ENCODE data around the gene AMBP.

- TF ChIP-seq REST (IDR thresholded peaks at IDR 0.05; ENCODE audit: insufficient read depth in 1 of 2, low read depth in 2 of 2, low read length in 2 of 2): no peak
- TF ChIP-seq POLR2AphosphoS5 (IDR thresholded peaks at IDR 0.05; ENCODE audit: low read depth, low read length): no peak
- TF ChIP-seq TAF1 (IDR thresholded peaks at IDR 0.05; ENCODE audit: borderline replicate concordance, insufficient read depth, low read length): no peak
These were observed 669 bp upstream of the AMBP start for GRCh38 chr9:114078781-114079156.

Data from PFSK-1 (cell line).